Kasumi-1 (cell line): Measurements from ENCODE around the gene HOXA5.

Source experiments
- DNase-seq, 2 experiments: peaks; one replicate each; lab custom pipeline; 2025; lab: John Stamatoyannopoulos, UW

HOXA5 gene

GRCh38 chr7:27107391-27108381 is 35.8 kb downstream of the HOXA5 start:
- DNase-seq: no peak

- DNase-seq: no peak
These were observed 36.6 kb downstream of the HOXA5 start for GRCh38 chr7:27106901-27107240.

- no peak for DNase-seq
These were observed 37.1 kb downstream of the HOXA5 start for GRCh38 chr7:27106181-27106900.

GRCh38 chr7:27105301-27106031 is 38.0 kb downstream of the HOXA5 start:
- no peak for DNase-seq

GRCh38 chr7:27104341-27105058 is 39.0 kb downstream of the HOXA5 start:
- no peak for DNase-seq

- DNase-seq: no peak
These were observed 39.8 kb downstream of the HOXA5 start for GRCh38 chr7:27103489-27104226.

GRCh38 chr7:27102581-27103442 is 40.7 kb downstream of the HOXA5 start, which contains the start of gene HOXA2:
Gene HOXA2, minus strand, starts transcription at chr7:27102683. Its CDS starts 183 bp downstream, at chr7:27102500.
- DNase-seq: no peak

- no peak for DNase-seq
These were observed 41.4 kb downstream of the HOXA5 start for GRCh38 chr7:27101957-27102580.

- no peak for DNase-seq
These were observed 42.1 kb downstream of the HOXA5 start for GRCh38 chr7:27101171-27101956.

- no peak for DNase-seq
These were observed 42.7 kb downstream of the HOXA5 start for GRCh38 chr7:27100694-27101170.

GRCh38 chr7:27099453-27100370 is 43.8 kb downstream of the HOXA5 start:
- DNase-seq: no peak

GRCh38 chr7:27098578-27099451 is 44.7 kb downstream of the HOXA5 start:
- DNase-seq: no peak

GRCh38 chr7:27097686-27098577 is 45.5 kb downstream of the HOXA5 start:
- no peak for DNase-seq

- peak; percentile 60 to 75 for DNase-seq
These were observed 46.5 kb downstream of the HOXA5 start for GRCh38 chr7:27096768-27097514.
